ENCODE measurements around the gene BRI3BP.

The BRI3BP gene

GRCh38 chr12:124967016-124967739 lies 26.3 kb upstream of the BRI3BP start:
- Histone ChIP-seq H3K4me3 (replicated peaks; ENCODE audit: insufficient read depth, low read length) (no peak overlapping the region), H3K27ac (replicated peaks) (no peak overlapping the region), H3K27me3 (ENCODE audit: insufficient read depth, poor library complexity, severe bottlenecking) (no peaks in the 10 kb centered on the region)
- TF ChIP-seq, protein P1, sequence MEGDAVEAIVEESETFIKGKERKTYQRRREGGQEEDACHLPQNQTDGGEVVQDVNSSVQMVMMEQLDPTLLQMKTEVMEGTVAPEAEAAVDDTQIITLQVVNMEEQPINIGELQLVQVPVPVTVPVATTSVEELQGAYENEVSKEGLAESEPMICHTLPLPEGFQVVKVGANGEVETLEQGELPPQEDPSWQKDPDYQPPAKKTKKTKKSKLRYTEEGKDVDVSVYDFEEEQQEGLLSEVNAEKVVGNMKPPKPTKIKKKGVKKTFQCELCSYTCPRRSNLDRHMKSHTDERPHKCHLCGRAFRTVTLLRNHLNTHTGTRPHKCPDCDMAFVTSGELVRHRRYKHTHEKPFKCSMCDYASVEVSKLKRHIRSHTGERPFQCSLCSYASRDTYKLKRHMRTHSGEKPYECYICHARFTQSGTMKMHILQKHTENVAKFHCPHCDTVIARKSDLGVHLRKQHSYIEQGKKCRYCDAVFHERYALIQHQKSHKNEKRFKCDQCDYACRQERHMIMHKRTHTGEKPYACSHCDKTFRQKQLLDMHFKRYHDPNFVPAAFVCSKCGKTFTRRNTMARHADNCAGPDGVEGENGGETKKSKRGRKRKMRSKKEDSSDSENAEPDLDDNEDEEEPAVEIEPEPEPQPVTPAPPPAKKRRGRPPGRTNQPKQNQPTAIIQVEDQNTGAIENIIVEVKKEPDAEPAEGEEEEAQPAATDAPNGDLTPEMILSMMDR (IDR thresholded peaks at IDR 0.05; ENCODE audit: insufficient read depth, low read length), result no peak
- TF ChIP-seq POLR2AphosphoS5 (IDR thresholded peaks at IDR 0.05; ENCODE audit: low read depth) (no peak), SPI1 (IDR thresholded peaks at IDR 0.05; ENCODE audit: borderline replicate concordance, low read depth) (no peak), GABPA (IDR thresholded peaks at IDR 0.05; ENCODE audit: low read depth) (no peak)
- TF ChIP-seq, protein P2, sequence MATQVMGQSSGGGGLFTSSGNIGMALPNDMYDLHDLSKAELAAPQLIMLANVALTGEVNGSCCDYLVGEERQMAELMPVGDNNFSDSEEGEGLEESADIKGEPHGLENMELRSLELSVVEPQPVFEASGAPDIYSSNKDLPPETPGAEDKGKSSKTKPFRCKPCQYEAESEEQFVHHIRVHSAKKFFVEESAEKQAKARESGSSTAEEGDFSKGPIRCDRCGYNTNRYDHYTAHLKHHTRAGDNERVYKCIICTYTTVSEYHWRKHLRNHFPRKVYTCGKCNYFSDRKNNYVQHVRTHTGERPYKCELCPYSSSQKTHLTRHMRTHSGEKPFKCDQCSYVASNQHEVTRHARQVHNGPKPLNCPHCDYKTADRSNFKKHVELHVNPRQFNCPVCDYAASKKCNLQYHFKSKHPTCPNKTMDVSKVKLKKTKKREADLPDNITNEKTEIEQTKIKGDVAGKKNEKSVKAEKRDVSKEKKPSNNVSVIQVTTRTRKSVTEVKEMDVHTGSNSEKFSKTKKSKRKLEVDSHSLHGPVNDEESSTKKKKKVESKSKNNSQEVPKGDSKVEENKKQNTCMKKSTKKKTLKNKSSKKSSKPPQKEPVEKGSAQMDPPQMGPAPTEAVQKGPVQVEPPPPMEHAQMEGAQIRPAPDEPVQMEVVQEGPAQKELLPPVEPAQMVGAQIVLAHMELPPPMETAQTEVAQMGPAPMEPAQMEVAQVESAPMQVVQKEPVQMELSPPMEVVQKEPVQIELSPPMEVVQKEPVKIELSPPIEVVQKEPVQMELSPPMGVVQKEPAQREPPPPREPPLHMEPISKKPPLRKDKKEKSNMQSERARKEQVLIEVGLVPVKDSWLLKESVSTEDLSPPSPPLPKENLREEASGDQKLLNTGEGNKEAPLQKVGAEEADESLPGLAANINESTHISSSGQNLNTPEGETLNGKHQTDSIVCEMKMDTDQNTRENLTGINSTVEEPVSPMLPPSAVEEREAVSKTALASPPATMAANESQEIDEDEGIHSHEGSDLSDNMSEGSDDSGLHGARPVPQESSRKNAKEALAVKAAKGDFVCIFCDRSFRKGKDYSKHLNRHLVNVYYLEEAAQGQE (IDR thresholded peaks at IDR 0.05; ENCODE audit: insufficient replicate concordance, low read depth), result no peak
- no peak for DNase-seq (ENCODE audit: low read depth in 1 of 2, low spot score in 1 of 2)

DNA sequence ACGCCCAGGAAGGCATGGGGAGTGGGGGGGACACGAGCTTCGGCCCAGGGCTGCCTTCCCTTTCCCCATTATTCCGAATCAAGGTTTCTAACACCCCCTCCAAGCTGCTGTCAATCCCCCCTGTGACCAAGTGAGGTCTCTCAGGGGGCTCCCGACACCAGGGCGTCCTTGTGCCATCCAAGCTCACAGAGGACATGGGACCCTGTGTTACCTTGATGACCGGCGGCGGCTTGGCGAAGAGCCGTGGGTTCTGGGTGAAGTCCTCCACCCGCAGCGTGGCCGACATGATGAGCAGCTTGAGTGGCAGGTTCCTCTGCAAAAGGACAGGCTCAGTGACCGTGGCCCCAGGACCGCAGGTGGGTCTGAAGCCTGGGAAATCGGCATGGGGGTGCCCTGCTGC lies 24.8 kb upstream of the BRI3BP start:
- DNase-seq (ENCODE audit: low read depth in 1 of 2, low spot score in 1 of 2), result no peak
- H3K4me3 ChIP-seq (replicated peaks; ENCODE audit: insufficient read depth, low read length), result no peak overlapping the region
- TF ChIP-seq, protein P2 (IDR thresholded peaks at IDR 0.05; ENCODE audit: insufficient replicate concordance, low read depth), result no peak
- TF ChIP-seq POLR2AphosphoS5 (IDR thresholded peaks at IDR 0.05; ENCODE audit: low read depth), result no peak
- no peak for TF ChIP-seq SPI1 (IDR thresholded peaks at IDR 0.05; ENCODE audit: borderline replicate concordance, low read depth)
- no peak for TF ChIP-seq GABPA (IDR thresholded peaks at IDR 0.05; ENCODE audit: low read depth)
- no peaks in the 10 kb centered on the region for H3K27me3 ChIP-seq (ENCODE audit: insufficient read depth, poor library complexity, severe bottlenecking)
- no peak overlapping the region for H3K27ac ChIP-seq (replicated peaks)

GRCh38 chr12:124970647-124971402 lies 22.6 kb upstream of the BRI3BP start:
- Histone ChIP-seq H3K4me3 (replicated peaks; ENCODE audit: insufficient read depth, low read length) (no peak overlapping the region), H3K27ac (replicated peaks) (no peak overlapping the region), H3K27me3 (ENCODE audit: insufficient read depth, poor library complexity, severe bottlenecking) (no peaks in the 10 kb centered on the region)
- DNase-seq (ENCODE audit: low read depth in 1 of 2, low spot score in 1 of 2), result no peak
- no peak for TF ChIP-seq SPI1 (IDR thresholded peaks at IDR 0.05; ENCODE audit: borderline replicate concordance, low read depth)

DNA sequence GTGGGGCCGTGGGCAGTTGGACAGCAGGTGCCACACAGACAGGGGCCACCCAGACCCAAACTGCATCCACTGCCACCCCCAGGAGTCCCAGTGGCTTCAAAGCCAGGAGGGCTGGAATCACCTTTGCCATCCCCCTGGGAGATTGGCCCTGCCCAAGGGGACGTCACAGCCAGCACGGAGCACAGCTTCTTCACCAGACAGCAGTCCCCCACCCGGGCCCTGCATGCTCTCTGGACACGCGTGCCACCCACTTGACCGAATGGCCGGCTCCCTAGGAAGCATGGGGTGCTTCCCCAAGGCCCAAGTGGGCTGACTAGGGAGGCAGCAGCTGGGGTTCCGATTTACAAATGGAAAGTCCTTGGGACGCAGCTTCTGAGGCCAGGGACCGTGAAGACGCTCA lies 21.8 kb upstream of the BRI3BP start:
- Histone ChIP-seq H3K27ac (replicated peaks) (no peak overlapping the region), H3K4me3 (replicated peaks; ENCODE audit: insufficient read depth, low read length) (no peak overlapping the region), H3K27me3 (ENCODE audit: insufficient read depth, poor library complexity, severe bottlenecking) (no peaks in the 10 kb centered on the region)
- TF ChIP-seq POLR2AphosphoS5 (IDR thresholded peaks at IDR 0.05; ENCODE audit: low read depth), result no peak
- TF ChIP-seq, protein P1 (IDR thresholded peaks at IDR 0.05; ENCODE audit: insufficient read depth, low read length), result no peak
- no peak for TF ChIP-seq GABPA (IDR thresholded peaks at IDR 0.05; ENCODE audit: low read depth)
- TF ChIP-seq SPI1 (IDR thresholded peaks at IDR 0.05; ENCODE audit: borderline replicate concordance, low read depth), result no peak
- TF ChIP-seq, protein P2 (IDR thresholded peaks at IDR 0.05; ENCODE audit: insufficient replicate concordance, low read depth), result no peak
- DNase-seq (ENCODE audit: low read depth in 1 of 2, low spot score in 1 of 2), result no peak

All from HL-60 (cell line).